DOHH2 (cell line): Measurements from ENCODE around the gene SYNE1.

Experiments used
- H3F3A ChIP-seq: fragments of 200-600 bp; sonication (generic), shearing (Covaris generic); 2 replicates; pipeline ENCODE4 v1.6.0; 2016; ENCODE audit warnings: antibody characterized with exemption, mild to moderate bottlenecking; ENCODE audit not compliant: control insufficient read depth, insufficient read depth
- H3K27ac ChIP-seq: fragments of 200-600 bp; sonication (generic); 2 replicates; pipeline ENCODE4 v1.5.1; 2014; ENCODE audit warnings: low read depth, mild to moderate bottlenecking, low read length, moderate library complexity
- H3K27me3 ChIP-seq: fragments of 200-600 bp; sonication (generic); 2 replicates; pipeline ENCODE4 v1.6.1; 2014; ENCODE audit warnings: mild to moderate bottlenecking, low read length, mixed read lengths; ENCODE audit not compliant: control insufficient read depth
- H3K36me3 ChIP-seq: fragments of 200-600 bp; sonication (generic); 2 replicates; pipeline ENCODE4 v1.6.1; 2014; ENCODE audit warnings: mild to moderate bottlenecking, low read length, moderate library complexity, mixed read lengths; ENCODE audit not compliant: control insufficient read depth
- H3K4me1 ChIP-seq: fragments of 200-600 bp; sonication (generic); 2 replicates; pipeline ENCODE4 v1.6.1; 2014; ENCODE audit warnings: mild to moderate bottlenecking, low read length, mixed read lengths; ENCODE audit not compliant: control insufficient read depth
- H3K4me2 ChIP-seq: fragments of 200-600 bp; sonication (generic); 2 replicates; pipeline ENCODE4 v1.6.0; 2014; ENCODE audit warnings: mild to moderate bottlenecking, low read length, moderate library complexity
- H3K4me3 ChIP-seq: fragments of 200-600 bp; sonication (generic); 2 replicates; pipeline ENCODE4 v1.5.1; 2014; ENCODE audit warnings: mild to moderate bottlenecking, low read length, mixed read lengths
- H3K79me2 ChIP-seq: fragments of 200-600 bp; sonication (generic); 2 replicates; pipeline ENCODE4 v1.6.1; 2014; ENCODE audit warnings: mild to moderate bottlenecking, low read length, mixed read lengths; ENCODE audit not compliant: control insufficient read depth
- H3K9me2 ChIP-seq: fragments of 200-600 bp; sonication (generic); replicated peaks from 2 replicates; pipeline ENCODE4 v1.6.1; 2014; ENCODE audit warnings: mild to moderate bottlenecking, low read length, mixed read lengths; ENCODE audit not compliant: control insufficient read depth
- H3K9me3 ChIP-seq: fragments of 200-600 bp; sonication (generic); 2 replicates; pipeline ENCODE4 v1.6.1; 2014; ENCODE audit warnings: antibody characterized with exemption, low read length, mixed read lengths; ENCODE audit not compliant: control insufficient read depth, insufficient read depth
- H4K20me1 ChIP-seq: fragments of 200-600 bp; sonication (generic); 2 replicates; pipeline ENCODE4 v1.6.0; 2014; ENCODE audit warnings: low read depth, mild to moderate bottlenecking, antibody characterized with exemption, low read length, moderate library complexity; ENCODE audit not compliant: control insufficient read depth, insufficient read depth
- EZH2phosphoT487 ChIP-seq: fragments of 200-600 bp; sonication (generic); IDR thresholded peaks from 2 replicates; pipeline ENCODE4 v1.6.1; 2017; ENCODE audit warnings: borderline replicate concordance, mild to moderate bottlenecking, antibody characterized with exemption, low read length, moderate library complexity, mixed read lengths
- TF ChIP-seq, protein P1 (sequence below): fragments of 200-600 bp; sonication (generic); IDR thresholded peaks from one replicate; pipeline ENCODE4 v1.5.1; 2014; ENCODE audit warnings: antibody characterized with exemption, mild to moderate bottlenecking, low read depth, low read length; ENCODE audit not compliant: poor library complexity, severe bottlenecking

The SYNE1 gene

GRCh38 chr6:152351742-152352141, 285.4 kb downstream of the SYNE1 start:
- Histone ChIP-seq H3K27ac (no peak overlapping the region), H3K4me3 (no peak overlapping the region), H3K4me1 (no peaks in the 10 kb centered on the region), H4K20me1 (no peaks in the 10 kb centered on the region), H3K9me2 (no peaks in the 10 kb centered on the region), H3F3A (no peaks in the 10 kb centered on the region), H3K27me3 (no peaks in the 10 kb centered on the region), H3K9me3 (no peaks in the 10 kb centered on the region), H3K36me3 (no peaks in the 10 kb centered on the region), H3K79me2 (no peaks in the 10 kb centered on the region), H3K4me2 (no peak overlapping the region)
- no peak for TF ChIP-seq EZH2phosphoT487
- TF ChIP-seq, protein P1, sequence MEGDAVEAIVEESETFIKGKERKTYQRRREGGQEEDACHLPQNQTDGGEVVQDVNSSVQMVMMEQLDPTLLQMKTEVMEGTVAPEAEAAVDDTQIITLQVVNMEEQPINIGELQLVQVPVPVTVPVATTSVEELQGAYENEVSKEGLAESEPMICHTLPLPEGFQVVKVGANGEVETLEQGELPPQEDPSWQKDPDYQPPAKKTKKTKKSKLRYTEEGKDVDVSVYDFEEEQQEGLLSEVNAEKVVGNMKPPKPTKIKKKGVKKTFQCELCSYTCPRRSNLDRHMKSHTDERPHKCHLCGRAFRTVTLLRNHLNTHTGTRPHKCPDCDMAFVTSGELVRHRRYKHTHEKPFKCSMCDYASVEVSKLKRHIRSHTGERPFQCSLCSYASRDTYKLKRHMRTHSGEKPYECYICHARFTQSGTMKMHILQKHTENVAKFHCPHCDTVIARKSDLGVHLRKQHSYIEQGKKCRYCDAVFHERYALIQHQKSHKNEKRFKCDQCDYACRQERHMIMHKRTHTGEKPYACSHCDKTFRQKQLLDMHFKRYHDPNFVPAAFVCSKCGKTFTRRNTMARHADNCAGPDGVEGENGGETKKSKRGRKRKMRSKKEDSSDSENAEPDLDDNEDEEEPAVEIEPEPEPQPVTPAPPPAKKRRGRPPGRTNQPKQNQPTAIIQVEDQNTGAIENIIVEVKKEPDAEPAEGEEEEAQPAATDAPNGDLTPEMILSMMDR = no peak

- Histone ChIP-seq H3K4me2 (no peak overlapping the region), H3K27ac (no peak overlapping the region), H3K9me3 (no peaks in the 10 kb centered on the region), H3K36me3 (no peaks in the 10 kb centered on the region), H3K4me3 (no peak overlapping the region), H3F3A (no peaks in the 10 kb centered on the region), H3K9me2 (no peaks in the 10 kb centered on the region), H3K27me3 (no peaks in the 10 kb centered on the region), H3K4me1 (no peaks in the 10 kb centered on the region), H3K79me2 (no peaks in the 10 kb centered on the region), H4K20me1 (no peaks in the 10 kb centered on the region)
- TF ChIP-seq EZH2phosphoT487 = no peak
- TF ChIP-seq, protein P1 = no peak
These were observed 286.1 kb downstream of the SYNE1 start for GRCh38 chr6:152351110-152351509.

DNA sequence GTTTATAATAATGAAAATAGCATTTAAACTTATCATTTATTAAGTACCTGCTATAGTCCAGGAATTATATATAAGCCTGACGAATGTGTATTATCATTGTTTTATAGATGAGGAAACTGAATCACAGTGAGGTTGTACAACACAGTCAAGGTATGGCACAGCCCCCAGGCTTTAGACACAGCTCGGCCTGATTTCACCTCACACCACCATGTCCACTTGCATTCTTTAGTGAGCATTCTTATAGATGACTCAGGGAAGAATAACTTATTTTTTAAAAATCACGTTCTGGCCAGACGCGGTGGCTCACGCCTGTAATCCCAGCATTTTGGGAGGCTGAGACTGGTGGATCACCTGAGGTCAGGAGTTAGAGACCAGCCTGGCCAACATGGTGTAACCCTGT, 289.0 kb downstream of the SYNE1 start:
- Histone ChIP-seq H3K4me2 (no peak overlapping the region), H3F3A (no peaks in the 10 kb centered on the region)

More for the DNA sequence above, 289.0 kb downstream of the SYNE1 start:
- no peaks in the 10 kb centered on the region for H3K27me3 ChIP-seq
- H3K4me1 ChIP-seq = no peaks in the 10 kb centered on the region
- H3K36me3 ChIP-seq = no peaks in the 10 kb centered on the region
- no peaks in the 10 kb centered on the region for H3K79me2 ChIP-seq
- H3K4me3 ChIP-seq = no peak overlapping the region
- no peaks in the 10 kb centered on the region for H4K20me1 ChIP-seq
- no peak overlapping the region for H3K27ac ChIP-seq
- H3K9me3 ChIP-seq = no peaks in the 10 kb centered on the region
- no peak for TF ChIP-seq EZH2phosphoT487
- TF ChIP-seq, protein P1 = no peak
- no peaks in the 10 kb centered on the region for H3K9me2 ChIP-seq
